ENCODE measurements around the gene NYNRIN.

NYNRIN gene

DNA sequence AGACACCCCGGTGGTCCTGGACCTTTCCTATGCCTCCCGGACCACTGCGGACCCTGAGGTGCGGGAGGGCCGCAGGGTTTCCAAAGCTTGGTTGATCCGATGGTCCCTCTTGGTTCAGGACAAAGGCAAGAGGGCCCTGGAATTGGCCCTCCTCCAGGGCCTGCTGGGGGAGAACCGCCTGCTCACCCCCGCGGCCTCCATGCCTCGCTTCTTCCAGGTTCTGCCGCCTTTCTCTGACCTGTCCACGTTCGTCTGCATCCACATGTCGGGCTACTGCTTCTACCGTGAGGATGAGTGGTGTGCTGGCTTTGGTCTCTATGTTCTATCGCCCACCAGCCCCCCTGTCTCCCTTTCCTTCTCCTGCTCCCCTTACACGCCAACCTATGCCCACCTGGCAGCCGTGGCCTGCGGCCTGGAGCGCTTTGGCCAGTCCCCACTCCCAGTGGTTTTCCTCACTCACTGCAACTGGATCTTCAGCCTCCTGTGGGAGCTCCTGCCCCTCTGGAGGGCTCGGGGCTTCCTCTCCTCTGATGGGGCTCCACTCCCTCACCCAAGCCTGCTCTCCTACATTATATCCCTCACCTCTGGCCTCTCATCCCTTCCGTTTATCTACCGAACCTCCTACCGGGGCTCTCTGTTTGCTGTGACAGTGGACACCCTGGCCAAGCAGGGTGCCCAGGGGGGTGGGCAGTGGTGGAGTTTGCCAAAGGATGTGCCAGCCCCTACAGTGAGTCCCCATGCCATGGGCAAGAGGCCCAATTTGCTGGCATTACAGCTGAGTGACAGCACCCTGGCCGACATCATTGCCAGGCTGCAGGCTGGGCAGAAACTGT is 16.8 kb downstream of the NYNRIN start:
- DNase-seq: no peak

DNA sequence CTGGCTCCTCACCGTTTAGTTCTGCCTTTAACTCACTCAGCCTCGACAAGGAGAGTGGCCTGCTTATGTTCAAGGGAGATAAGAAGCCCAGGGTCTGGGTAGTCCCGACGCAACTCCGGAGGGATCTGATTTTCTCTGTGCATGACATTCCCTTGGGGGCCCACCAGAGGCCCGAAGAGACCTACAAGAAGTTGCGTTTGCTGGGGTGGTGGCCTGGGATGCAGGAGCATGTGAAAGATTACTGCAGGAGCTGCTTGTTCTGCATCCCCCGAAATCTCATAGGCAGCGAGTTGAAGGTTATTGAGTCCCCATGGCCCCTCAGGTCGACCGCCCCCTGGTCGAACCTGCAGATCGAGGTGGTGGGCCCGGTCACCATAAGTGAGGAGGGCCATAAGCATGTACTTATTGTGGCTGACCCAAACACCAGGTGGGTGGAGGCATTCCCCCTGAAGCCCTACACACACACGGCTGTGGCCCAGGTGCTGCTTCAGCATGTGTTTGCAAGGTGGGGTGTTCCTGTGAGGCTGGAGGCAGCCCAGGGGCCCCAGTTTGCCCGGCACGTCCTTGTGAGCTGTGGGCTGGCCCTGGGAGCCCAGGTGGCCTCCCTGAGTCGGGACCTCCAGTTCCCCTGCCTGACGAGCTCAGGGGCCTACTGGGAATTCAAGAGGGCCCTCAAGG is 17.6 kb downstream of the NYNRIN start:
- no peak for DNase-seq

DNA sequence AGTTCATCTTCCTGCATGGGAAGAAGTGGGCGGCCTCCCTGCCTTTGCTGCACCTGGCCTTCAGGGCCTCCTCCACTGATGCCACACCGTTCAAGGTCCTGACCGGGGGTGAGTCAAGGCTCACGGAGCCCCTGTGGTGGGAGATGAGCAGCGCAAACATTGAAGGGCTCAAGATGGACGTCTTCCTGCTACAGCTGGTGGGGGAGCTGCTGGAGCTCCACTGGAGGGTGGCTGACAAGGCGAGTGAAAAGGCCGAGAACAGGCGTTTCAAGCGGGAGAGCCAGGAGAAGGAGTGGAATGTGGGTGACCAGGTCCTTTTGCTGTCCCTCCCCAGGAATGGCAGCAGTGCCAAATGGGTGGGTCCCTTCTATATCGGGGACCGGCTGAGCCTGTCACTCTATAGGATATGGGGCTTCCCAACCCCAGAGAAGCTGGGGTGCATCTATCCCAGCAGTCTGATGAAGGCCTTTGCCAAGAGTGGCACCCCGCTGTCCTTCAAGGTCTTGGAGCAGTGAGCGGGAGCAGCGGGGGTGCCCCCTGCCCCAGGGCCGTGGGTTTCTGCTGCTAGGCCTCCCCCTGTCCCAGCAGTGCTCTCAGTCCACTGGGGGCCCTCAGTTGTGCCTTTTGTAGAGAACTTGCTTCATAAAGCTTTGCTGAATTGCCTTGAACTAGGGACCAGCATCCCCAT is 18.3 kb downstream of the NYNRIN start:
- no peak for DNase-seq

DNA sequence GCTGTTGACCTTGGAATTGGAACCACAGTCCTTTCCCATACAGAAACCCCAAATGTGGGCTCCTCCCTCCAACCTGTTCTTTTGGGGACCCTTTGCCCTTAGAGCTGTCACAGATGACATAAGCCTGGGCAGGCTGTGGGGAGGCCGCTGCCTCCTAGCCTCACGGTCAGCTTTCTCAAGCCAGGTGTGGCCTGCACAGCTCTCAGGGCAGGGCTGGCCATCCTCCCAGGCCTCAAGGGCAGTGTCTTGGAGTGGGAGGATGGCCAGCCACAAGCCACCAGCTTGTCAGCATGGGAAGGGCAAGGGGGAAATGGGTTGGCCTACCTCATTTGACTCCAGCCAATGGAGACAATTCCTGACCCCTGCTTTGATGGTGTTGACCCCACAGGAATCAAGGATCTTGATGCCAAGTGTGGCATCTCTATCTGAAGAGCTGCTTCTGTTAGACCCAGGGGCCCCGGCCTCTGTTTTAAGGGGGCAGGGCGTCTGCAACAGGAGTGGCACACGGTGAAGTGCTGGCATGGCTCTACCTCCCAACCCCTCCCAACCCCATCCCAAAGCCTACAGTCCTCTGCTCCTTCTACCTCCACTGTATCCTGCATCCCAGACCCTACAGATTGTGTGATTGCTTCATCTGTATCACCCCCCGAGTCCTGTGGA is 19.2 kb downstream of the NYNRIN start:
- DNase-seq: no peak

DNA sequence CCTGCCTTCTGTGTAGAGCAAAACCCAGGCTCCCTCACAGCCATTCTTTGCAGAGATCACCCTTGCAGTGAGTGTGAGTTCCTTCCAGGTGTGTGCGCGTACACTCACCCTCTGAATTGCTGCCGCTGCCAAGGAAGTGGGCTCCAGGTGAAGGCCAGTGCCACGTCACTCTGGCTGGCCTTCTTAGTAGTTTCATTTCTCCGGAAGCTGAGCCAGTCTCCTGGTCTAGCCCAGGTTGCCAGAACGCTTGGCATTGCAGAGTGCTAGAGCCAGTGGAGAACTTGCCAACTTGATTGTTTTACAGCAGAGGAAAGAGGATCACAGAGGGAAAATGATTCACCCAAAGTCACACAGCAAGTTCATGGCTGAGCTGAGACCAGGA is 19.7 kb downstream of the NYNRIN start:
- no peak for DNase-seq

DNA sequence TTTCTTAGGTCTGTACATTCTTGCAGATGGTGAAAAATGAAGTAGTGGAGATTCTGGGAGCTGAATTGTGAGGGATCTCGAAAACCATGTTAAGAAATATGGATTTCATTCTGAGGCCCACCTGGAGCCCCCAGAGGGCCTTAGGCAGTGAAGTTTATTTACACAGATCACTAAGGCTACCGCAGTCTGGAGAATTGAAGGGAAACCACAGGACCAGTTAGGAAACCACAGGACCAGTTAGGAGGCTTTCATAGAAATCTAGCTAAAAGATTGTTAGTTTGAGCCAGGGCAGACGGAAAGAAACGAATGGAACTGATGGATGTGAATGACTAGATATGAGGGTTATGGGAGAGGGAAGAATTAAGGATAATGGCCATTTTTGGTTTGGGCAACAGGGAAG is 23.5 kb downstream of the NYNRIN start:
- DNase-seq: no peak

DNA sequence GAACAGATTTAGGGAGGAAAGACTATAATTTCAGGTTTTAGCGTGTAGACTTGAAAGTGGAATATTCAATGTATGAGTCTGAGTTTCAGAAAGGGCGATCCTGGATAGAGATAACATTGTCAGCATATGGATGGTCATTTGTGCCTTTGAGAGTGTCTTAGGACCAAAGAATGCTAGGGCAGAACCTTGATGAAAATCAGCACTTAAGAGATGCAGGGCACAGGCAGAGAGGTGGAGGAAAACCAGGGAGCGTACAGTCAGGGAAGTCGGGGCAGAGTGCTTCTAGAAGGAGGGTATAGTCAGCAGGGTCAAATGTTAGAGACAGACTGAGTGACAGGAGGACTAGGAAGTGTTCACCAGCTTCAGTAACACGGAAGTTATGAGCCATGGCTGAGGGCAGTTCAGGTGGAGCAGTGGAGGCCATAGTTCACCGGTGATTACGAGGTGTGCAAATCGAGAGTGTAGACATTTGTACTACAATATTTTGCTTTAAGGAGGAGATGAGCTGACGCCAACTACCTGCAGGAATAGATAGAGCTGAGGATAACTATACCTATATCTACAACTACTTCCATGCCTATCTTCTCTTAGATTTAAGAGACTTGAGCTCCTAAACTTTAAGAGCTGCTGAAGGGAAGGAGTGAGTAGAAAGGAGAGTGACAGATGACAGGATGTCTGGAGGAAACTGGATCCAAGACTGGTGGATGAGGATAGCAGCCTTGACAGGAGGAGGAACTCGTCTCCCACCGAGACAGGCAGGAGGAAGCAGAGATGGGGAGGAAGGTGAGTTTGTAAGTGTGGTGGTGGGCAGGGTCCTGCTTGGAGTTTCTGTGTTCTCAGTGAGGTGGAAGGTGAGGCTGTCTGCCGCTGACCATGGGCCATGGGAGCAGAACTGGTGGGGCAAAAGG is 24.1 kb downstream of the NYNRIN start:
- DNase-seq: no peak

DNA sequence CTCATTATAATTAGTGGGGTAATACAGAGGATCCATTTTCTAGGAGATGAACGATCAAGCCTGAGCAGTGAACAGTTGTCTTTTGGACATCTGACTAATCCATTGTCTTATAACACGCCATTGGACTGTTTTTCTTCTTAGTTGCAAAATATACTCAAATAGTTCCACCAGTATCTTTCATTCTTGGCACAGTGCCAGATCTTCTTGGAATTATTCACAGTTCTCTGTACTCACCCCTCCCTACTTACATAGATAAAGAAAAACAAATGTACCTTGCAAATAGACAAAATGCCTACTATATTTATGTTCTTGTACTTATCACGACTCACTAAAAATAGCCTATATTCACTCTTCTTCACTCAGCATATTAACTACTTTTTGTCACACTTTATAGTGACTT is 26.9 kb downstream of the NYNRIN start:
- no peak for DNase-seq

DNA sequence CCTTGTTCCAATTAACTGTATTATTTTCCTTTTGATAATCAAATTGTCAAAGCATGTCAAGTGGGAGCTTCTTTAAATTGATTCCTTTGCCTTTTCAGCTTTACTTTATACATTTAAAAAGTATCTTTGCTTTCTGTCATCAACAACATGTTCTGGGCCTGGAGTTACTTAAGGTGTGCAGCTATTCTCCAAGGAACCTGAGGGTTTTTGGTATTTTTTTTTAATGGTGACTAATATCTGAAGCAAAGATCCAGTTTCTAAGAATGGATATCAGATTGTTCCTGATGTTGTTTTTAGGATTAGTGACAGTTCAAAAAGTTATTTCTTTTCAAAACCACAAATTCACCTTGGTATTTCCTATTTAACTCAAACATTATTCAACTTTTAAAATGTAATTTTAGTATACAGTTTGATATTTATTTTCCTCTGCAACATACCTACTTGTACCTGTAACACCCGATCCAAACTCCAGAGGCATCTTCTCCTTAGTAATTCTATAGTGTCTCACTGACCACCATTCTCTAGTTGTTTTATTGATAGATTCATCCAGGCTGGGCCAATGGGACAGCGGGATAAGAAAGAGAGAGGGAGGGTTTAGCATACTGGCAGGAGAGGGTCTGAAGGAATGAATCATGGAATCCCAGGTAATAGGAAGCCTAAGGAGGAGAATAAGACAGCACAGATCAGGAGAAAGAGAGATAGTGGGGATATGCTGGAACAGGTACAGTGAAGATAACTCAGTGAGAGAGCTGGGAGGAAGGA is 27.5 kb downstream of the NYNRIN start:
- DNase-seq: no peak

DNA sequence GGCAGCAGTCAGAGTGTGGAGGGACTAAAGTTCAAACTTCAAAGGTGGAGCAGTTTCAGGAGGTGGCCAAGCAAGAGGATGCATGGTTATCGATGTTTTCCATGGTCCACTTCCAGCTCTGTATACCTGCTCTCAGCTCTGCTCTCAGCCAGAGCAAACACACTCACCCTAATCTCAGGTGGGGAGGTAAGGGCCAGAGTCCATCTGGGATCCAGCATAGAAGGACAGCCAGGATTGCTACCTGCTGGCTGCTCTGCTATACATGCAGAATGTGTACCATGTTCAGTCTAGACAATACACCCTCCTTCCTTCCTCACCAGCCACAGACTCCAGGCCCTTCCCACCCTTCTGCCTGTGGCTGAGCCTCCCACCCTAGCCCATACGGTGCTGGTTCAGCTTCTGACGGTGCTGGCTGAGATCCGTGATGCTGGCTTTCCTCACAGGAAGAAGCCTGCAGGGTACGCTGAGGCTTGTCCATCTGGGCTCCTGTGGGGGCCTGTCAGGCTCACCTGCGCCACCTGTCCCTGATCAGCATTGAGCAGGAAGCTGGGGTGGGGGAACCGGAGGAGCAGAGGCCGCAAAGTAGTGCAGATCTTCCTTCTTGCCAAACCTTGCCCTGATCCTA is 28.2 kb downstream of the NYNRIN start:
- DNase-seq: no peak

DNA sequence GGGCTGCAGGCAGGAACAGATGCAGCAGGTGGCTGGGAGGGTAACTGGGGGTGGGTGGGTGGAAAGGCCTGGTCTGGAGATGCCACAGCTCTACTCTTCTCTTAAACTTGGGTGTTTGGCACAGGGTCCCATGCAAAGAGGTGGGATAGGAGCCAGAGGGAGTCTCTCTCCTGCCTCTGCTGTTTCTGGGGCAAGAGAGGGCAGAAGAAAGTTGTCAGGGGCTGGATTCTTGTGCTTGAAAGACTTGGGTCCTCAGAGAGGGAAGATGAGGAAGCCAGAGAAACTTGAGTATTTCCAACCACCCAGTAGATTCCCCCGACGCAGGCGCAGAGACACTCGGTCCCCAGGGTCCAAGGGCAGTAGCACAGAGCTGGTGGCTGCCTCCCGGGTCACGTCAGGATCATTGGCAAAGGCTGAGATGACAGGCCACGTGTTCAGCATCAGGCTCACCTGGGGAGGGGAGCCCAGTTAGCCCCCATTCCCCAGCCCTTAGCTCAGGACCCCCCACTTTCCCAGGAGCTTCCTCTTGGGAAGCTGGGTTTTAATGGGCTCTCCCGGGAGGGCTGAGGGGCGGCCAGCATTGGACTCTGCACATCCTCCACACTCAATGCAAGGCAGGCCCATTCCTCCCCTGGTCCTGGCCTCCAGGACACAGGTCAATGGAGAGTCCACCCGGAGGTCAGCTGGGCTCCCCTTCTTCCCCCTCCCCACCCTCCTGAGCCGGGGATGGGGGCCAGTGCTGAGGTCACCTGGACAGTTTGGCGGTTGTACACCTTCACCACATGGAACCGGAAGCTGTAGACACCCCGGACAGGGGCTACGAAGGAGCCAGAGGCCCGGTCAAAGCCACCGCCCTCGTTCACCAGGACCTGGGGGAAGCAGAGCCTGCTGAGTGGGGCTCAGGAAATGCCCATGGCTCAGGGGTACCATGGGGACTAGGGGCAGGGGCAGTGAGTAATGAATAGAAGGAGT is 29.0 kb downstream of the NYNRIN start:
- no peak for DNase-seq

DNA sequence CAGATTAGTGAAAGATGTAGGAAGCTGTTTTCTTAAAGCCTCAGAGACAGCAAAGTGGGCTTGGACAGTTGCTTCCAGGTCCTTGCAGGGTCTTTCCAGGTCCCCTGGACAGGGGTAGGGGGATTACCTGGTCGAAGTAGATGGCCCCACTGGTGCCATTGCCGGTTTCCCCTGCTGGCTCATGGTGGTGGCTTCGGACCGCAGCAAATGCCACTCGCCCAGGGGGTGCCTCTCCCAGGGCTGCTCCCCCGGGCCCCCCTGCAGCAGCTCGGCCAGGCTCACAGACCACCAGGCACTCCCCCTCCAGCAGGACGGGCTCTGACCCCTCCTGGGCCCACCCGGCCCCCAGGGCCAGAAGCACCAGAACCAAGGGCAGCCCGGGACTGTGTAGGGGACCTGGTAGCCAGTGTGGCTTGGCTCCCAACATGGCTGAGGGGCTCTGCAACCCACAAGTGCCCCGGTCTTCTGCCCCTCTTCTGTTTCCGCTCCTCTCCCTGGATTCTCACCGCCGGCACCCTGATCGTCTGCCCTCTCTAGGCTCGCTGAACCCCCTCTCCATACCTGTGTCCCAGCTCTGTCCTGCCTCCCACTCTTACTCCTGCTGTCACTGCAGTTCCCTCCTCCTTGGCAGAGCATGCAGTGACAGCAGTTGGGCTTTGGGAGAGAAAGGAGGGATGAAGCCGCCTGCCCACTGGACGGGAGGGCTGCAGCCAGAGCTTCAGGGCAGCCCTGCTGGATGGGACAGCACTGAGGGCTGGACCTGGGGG is 30.0 kb downstream of the NYNRIN start:
- DNase-seq: no peak

DNA sequence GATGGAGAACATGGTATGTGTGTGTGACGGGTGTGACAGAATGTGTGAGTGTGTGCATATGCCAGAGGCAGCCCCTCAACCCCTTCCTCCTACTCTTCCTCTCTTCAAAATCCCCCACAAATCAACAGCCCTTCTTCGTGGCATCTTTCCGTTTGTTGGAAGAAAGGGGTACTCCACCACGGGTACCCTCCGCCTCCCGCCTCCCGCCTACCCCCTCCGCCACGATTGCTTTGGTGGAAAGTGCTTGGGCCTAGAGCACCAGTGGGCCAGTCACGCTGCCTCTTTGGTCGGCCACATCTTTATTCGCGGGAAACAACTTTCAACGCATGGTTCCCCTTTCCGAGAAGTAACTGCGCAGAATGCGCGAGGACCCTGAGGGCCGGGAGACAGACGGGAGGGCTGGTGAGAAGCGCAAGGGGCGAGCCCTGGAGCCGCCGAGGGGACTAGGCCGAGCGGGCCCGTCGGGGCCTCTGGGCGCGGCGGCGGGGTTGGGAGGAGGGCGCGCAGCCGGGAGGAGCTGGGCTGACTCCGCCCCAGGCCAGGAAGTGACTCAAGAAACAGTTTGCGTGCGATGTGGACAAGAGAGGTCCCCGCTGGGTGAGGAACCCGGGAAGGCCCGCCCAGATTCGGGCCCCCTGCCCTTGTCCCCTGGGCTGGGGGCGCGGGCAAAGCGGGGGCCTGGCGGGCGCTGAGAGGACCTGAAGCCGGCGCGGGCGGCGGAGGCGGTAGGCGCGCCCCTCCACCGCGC is 30.8 kb downstream of the NYNRIN start, which contains the start of the genes CBLN3 and KHNYN:
TSS of gene CBLN3 (minus strand) at position 274 of the 748 bp plus-strand sequence. CDS start 614 bp downstream, outside the sequence.
TSS of gene KHNYN (plus strand) at position 560 of the 748 bp plus-strand sequence. CDS start 777 bp downstream, outside the sequence.
- DNase-seq: peak; percentile 72

DNA sequence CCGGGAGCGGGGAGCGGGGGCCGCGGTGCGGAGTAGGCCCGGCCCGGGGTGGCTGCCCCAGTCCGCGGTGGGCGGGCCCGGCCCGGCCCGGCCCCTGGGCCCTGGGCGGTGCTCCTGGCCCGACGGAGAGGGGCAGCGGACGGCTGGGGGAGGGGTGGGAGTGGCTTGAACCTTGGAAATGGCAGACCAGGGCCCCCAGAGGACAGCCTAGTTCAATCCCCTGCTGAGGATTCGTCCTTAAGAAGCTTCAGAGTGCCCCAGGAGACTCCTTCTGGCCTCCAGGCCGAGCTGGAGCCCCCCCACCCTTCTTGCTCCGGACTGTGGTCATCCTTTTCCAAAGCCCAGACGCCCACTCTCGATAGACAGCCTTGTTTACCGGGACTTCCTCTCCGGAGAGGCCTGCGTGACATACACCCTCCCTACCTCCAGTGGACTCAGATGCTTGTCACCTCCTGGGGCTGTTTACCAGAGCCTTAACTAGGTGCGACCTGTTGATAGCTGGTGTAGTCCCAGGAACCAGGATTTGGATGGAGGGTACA is 31.4 kb downstream of the NYNRIN start:
- DNase-seq: peak; percentile 37

DNA sequence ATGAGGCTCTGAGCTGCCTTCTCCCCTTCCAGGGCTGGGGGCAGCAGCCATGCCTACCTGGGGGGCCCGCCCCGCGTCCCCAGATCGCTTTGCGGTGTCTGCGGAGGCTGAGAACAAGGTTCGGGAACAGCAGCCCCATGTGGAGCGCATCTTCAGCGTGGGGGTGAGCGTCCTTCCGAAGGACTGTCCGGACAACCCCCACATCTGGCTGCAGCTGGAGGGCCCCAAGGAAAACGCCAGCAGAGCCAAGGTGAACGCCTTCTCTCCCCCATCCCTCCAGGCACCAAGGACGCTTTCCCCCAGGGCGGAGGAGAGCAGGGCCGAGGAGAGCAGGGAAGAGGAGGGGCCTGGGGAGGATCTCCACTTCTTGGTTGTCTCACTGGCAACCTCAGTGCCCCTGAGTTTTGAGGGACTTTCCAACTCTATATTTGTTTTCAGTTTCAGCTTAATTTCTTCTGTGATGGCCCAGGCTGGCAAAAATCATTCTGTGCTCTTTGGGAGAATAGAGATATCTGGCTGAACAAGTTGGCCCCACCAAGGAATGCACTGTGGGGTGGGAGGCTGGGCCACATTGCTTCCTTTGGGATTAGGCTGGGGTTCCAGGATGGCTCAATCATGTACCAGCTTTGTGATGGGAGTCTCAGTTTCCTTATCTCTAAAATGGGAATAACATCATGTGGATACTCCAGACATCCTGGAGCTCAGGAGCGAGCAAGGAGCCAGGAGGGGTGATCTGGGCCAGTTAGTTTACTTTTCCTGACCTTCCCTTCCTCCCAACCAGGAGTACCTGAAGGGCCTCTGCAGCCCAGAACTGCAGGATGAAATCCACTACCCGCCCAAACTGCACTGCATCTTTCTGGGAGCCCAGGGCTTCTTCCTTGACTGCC is 32.1 kb downstream of the NYNRIN start:
- DNase-seq: peak; percentile 47

DNA sequence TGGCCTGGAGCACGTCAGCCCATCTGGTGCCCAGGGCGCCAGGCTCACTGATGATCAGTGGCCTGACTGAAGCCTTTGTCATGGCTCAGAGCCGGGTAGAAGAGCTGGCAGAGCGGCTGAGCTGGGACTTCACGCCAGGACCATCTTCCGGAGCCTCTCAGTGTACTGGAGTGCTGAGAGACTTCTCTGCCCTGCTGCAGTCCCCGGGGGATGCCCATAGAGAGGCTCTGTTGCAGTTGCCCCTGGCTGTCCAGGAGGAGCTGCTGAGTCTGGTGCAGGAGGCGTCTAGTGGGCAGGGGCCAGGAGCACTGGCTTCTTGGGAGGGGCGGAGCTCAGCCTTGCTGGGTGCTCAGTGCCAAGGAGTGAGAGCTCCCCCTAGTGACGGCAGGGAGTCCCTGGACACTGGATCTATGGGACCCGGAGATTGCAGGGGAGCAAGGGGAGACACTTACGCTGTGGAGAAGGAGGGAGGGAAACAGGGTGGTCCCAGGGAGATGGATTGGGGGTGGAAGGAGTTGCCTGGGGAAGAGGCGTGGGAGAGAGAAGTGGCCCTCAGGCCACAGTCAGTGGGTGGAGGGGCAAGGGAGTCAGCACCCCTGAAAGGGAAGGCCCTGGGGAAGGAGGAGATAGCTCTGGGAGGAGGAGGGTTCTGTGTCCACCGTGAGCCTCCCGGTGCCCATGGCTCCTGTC is 32.9 kb downstream of the NYNRIN start:
- peak; percentile 78 for DNase-seq
